Smooth muscle cell of the coronary artery (primary cell): ENCODE measurements around the gene SCGB1D2. TPM values are rescaled to one million over a fixed set of nuclear protein-coding genes. Genes with fewer than 3 reads are reported as not detected.

ENCODE experiments used
- total RNA-seq: library from RNA; depleted of rRNA; stranded (reverse); fragments of >200 nt; gene quantifications from 2 replicates; pipeline ENCODE4 v1.2.3, GENCODE V29; 2014; ENCODE audit warnings: low replicate concordance

The SCGB1D2 gene, protein sequence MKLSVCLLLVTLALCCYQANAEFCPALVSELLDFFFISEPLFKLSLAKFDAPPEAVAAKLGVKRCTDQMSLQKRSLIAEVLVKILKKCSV
- total RNA-seq: not detected in 2 replicates

DNA sequence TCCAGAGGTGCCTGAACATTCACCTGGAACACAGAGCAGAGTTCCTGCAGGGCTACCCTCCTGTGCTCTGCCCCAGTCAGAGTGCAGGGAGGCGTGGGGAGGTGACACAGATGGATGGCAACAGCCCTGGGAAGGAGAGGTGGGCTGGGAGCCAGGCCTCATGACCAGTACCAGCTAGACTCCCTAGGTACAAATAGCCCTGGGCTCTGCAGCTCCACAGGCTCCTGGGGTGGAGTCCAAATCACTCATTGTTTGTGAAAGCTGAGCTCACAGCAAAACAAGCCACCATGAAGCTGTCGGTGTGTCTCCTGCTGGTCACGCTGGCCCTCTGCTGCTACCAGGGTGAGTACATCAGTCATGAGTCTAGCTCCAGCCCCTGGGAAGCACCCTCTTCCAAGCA, at the start of gene SCGB1D2:
TSS of gene SCGB1D2 (plus strand) at position 219 of the 400 bp plus-strand sequence. CDS start at position 288, 69 bp downstream.

DNA sequence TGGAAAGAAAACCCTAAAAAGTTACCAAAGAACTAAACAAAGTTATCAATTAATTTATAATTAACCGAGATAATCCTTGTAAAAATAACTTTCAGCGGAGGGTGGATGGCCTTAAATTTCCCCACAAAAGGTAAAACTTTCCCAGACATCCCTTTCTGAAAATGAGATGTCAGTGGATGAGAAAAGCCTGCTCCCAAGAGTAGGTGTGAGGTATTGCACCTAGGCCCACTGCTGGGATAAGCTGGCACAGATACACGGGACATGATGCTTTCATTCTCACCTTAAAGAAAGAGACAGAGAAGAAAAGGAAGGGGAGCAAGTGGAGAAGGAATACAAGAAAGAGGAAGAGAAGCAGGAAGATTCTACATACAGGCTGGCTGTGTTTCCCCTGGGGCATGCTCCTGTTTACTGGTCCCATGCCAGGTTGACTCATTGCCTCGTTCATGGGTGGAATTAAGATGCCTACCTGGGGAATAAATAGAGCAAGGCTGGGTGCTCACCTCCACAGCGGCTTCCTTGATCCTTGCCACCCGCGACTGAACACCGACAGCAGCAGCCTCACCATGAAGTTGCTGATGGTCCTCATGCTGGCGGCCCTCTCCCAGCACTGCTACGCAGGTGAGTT, 27.7 kb downstream of the SCGB1D2 start, which contains the start of gene SCGB2A2:
TSS of gene SCGB2A2 (plus strand) at position 505 of the 625 bp plus-strand sequence. CDS start at position 564, 59 bp downstream.

Other genes with a start within 250 kb of the SCGB1D2 start
- 3.9 and 9.1 TPM in 2 replicates for gene INCENP, start 118.2 kb upstream of the SCGB1D2 start, total RNA-seq
- not detected in 2 replicates for gene SCGB1D1, start 52.0 kb upstream of the SCGB1D2 start, total RNA-seq
- not detected in 2 replicates for gene SCGB2A1, start 33.6 kb upstream of the SCGB1D2 start, total RNA-seq
- gene SCGB2A2, start 27.9 kb downstream of the SCGB1D2 start, total RNA-seq: not detected in 2 replicates
- not detected in 2 replicates for gene SCGB1D4, start 56.8 kb downstream of the SCGB1D2 start, total RNA-seq
- gene ASRGL1, start 95.2 kb downstream of the SCGB1D2 start, total RNA-seq: 1.1 and 1.5 TPM in 2 replicates
- not detected in 2 replicates for gene SCGB1A1, start 176.8 kb downstream of the SCGB1D2 start, total RNA-seq